GM19395 (cell line): ENCODE results near the gene MSI2.

Experiments used
- ATAC-seq: cut with Tn5 transposase; IDR thresholded peaks from one replicate; pipeline ENCODE4 v1.9.1; 2021; ENCODE audit warnings: mild to moderate bottlenecking, moderate library complexity; ENCODE audit not compliant: unreplicated experiment

The MSI2 gene

DNA sequence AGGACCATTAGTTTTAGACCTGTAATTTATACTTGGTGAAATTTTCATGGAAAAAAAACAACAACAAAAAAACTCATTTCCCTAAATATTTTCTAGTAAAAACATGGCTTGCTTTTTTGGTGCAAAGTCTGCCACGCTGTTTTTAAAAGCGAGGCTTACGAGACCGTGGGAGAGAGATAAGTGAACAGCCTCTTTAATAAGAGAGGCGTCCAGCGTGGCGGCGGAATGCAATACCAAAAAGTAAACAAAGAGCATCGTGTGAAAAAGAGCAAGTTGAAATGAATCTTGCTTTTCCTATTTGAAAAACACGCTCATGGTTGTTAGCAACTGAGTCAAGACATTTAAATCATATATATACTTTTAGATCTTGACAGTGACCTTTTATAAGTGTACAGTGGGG is 10.5 kb upstream of the MSI2 start:
- ATAC-seq = no peak

DNA sequence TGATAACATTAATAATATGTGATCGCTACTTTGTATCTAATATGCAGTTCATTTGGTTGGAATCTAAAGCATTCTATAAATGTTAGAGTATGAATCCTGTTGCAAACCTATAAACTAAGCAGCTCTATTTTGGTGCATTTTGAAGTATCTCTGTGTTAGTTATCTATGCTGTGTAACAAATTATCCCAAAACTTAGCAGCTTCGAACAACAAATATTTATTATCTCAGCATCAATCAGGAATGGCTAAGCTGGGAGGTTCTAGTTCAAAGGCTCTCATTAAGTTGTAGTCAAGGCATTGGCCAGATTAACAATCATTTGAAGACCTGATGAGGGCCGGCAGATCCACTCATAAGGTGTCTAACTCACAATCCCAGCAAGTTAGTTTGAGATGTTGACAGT is 10.1 kb upstream of the MSI2 start:
- ATAC-seq = no peak

DNA sequence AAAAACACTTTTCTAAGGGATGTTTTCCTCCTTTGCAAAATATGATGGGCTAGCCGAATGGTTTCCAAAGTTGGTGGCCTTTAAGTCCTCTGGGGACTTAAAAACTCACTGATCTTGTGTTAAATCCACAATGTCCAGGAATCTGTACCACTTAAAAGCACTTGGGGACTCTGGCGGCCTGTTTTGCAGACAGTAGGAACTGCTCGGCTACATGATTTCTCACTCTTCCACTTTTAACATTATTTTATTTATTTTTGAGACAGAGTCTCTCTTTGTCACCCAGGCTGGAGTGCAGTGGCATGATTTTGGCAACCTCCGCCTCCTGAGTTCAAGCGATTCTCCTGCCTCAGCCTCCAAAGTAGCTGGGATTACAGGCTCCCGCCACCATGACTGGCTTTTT is 9.1 kb upstream of the MSI2 start:
- no peak for ATAC-seq

DNA sequence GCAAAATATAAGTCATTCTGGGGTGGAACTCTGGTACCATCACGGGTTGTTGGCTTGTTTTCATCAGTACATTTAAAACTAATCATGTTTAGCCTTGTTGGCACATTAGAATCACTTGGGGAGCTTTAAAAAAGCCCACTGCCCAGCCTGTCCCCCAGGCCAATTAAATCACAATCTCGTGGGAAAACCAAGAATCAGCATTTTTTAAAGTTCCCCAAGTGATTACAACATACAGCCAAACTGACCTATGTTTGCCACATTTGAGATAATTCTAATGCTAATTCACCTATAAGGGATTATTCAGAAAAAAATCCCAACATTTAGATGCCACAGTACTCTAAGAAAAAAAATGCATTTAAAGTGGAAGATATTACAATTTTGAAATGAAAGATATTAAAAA is 8.4 kb upstream of the MSI2 start:
- ATAC-seq = no peak

DNA sequence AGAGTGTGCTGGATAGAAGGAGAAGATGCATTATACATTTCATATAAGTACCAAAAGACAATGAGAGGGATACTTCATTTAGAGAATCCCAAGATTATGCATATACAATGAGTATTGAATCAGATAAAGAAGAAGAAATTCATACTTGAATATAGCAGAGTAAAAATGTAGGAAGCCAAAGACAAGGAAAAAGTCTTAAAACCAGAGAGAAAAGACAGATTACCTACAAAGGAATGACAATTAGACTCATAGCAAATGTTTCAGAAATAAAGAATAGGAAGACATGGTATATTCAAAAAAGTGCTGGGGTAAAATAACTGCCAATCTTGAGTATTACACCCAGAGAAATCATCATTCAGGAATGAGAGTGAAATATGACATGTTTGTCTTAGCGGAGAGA is 6.8 kb upstream of the MSI2 start:
- ATAC-seq = no peak

DNA sequence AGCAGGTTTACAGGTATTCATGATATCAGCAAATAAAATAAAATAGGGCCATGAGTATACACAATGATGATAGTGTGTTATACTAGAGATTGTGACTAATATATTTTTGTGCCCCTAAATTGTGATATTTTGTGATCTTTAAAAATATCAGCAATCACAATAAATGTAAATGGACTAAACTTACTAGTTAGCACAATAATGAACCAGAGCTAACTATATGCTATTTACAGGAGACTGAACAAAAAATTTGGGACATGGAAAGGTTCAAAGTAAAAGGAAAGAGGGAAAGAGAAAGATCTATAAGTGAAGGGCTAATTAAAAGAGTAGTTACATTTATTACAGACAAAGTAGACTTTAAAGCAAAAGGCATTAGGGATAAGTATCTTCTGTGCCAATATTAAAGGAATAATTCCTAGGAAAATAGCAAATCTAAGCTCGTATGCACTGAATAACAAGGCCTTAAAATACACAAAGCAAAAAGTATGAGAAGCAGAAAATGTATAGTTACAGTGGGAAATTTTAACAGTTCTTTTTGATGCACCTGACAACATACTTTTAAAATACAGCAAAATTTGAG is 5.0 kb upstream of the MSI2 start:
- no peak for ATAC-seq

DNA sequence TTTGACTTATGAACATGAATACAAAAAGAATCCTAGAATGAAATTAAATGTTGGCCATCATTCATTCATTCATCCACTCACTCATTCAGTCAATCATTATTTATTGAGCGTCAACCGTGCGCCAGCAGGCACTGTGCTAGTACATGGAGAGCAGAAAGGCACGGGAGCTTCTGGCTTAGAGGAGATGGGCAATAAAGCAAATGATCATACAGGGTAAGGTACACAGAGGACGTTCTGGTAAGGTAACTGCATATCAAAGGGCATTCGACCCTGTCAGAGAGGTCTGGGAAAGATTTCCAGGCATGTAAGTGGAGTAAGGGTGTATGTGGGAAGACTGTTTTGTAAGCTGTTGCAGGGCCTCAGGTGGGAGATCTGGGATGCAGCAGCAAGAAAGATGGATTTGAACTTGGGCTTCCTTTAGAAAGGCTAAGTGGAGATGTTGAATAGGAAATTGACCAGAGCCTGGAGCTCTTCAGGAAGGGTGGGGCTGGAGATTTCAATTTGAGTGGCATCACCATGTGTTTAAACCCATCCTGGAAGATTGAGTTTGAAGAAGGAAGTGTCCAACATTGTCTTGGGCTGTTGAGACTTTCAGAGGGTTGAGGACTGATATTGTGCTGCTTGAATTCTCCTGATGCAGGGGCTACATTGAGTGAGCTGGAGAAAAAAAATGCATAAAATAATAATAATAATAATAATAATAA is 2.8 kb upstream of the MSI2 start:
- no peak for ATAC-seq

DNA sequence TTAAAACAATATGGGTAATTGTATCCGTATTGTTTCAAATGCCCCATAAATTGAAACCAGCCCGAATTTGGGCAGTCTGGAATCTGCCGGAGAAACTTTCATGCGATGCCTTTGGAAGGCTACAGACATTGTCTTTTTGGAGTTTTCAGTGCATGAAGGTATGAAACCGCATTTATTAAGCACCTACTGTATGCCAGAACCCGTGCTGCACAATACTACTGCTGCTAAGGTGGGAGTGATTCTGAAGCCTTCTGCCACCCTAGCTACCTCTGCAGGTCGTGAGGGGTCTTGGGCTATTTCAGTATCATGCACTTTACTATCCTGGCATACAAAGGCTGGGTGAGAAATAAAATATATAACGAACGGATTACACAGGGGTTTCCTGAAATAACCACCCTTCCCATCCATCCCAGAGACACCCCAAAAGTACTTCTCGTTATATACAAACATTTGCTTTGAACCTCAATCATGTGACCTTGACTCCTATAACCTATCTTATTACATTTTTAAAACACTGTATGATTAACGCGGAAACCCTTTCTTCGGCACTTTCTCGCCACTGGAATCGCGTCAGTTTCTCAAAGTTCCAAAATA is 1.0 kb upstream of the MSI2 start:
- ATAC-seq = no peak

DNA sequence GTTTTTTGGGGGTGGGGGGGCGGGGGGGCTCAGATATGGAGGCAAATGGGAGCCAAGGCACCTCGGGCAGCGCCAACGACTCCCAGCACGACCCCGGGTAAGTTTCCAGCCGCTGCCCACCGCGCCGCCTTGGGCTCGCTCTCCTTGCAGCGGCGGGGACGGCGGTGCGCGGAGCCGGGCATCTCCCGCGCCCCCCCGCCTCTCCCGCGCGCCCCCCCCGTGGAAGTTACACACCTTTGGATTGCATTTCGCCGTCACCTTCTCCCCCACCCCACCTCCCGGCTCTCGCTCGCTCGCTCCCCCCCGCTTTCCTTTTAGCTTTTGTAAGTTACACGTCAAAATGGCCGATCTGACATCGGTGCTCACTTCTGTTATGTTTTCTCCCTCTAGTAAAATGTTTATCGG is 387 bp downstream of the MSI2 start:
- ATAC-seq = peak; percentile 10

DNA sequence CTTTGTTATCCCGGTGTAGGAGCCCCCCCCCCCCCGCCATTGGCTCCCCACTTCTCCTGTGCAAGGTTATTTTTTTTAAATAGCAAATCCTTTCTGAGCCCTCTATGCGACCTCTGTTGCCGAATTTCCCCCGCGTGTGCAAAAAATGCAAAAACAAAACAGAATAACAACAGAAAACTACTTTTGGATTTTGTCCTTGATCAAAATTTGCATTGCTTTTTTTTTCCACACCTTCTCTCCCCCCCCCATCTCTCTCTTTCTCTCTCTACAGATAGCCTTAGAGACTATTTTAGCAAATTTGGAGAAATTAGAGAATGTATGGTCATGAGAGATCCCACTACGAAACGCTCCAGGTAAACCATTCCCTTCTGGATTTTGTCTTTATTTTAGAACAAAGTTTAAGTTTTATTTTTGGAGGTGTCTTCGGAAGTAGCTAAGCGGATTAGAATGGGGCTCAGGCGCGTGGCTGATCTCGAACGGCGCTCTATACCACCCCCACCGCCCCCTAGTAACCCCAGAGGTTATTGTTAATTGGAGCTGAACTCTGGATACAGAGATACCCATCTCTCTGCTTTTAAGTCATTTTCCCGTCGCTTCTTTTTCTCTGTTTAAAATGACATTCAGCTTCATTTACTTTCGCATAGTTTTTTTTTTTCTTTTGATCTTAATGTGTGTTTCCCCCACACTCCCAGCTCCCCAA is 1.0 kb downstream of the MSI2 start:
- ATAC-seq = no peak

DNA sequence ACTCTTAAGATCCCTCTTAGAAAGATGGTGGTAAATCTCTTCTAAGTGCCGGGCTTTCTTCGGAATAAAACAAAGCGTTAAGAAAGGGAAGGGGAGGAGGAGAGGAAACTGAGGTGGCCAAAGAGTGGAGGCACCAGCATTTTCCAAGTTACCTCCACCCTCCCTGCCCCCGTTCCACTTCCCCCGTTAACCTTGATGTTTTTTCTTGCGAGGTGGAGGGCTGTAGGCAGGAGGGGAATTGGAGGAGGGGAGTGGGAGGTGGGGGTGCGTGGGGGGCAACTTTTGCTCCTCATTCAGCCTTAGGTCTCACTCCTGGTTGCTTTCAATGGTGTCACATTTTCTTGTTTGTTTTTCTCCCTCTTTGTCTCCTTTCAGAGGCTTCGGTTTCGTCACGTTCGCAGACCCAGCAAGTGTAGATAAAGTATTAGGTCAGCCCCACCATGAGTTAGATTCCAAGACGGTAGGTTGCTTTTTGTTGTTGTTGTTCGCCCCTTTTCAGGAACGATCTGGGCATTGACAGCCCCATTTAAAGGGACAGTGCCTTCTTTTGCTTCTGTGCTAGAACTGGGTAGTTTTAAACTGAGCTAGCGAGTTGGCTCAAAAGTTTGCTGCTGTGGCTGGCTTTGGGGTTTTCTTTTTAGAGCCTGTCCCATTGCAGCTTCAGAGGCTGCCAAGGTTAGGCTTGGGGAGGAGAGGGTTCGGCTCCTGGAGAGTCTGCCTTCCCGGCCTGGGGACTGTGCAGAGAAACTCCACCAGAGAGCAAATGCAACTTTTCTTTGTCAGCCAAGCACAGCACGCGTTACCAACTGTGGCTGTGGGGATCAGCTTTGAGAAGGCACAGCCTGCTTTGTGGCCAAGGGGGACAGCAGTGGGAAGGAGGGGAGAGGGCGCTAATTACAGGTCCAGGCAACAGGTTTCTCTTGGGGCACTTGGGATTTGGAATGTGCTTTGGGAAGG is 1.9 kb downstream of the MSI2 start:
- no peak for ATAC-seq

DNA sequence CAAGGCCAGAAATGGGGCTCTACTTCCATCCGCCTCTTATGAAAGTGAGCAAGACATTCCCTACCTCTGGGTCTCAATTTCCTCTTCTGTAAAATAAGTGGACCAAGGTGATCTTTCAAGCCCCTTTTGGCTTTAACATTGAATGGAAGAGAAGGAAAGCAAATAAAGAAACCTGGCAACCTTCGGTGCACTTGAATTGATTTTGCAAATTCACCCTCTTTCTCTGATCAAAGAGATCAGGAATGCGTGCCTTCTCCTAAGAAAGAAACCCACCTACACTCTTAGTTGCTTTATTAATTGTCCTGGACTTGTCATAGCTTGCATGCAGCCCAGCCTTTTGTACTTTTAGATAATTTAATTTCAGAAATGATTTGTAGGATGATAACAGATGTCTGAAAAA is 3.0 kb downstream of the MSI2 start:
- ATAC-seq = no peak

DNA sequence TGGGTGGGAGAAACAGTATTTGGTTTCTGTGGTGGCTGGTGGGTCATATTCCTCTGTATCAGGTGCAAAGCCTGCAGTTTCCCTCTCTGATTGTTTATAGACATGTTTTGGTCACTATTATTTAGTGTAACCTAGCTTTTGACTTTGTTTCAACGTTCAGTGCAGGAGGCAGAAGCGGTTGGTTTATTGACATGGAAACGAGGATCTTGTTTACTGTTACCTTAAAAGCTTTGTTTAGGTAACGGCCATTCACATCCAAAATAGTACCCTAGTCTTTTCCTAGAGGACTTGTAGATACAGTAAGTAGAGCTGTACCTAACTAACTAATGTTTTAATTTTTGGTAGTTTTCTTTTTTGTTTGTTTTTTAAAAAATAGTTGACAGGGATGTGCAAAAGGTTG is 3.5 kb downstream of the MSI2 start:
- ATAC-seq = no peak

DNA sequence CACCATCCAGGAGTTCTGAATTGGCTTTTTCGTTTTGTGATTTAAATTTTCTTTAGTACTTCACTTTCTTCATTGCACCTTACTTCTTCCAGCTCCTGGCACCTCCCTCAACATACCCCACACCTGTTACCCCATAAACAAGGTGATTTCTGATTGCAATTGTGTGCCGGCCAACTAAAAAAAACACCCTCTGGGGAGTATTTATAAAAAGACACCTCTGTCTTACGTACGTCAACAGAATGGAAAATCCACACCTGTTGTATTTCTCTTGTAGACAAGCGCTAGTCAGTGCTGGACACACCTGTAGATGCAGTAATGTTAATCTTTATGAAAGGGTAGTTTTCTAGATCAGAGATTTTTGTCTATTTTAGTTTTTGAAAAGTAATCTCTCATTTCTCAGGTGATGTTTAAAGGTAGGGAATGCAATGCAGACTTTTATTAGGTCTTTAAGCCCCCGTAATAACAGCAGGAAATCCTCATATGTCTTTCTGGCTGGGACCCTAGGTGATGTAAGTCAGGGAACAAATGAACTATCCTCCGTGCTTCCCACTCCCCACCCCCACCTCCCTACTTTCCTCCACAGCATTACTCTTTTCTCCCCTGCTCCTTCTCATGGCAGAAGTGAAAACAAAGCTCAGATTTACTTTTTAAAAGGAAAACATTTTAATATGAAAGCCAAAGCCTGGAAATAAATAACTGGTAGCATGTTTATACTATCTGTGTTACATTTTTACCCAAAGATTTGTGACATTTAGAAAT is 4.2 kb downstream of the MSI2 start:
- no peak for ATAC-seq

DNA sequence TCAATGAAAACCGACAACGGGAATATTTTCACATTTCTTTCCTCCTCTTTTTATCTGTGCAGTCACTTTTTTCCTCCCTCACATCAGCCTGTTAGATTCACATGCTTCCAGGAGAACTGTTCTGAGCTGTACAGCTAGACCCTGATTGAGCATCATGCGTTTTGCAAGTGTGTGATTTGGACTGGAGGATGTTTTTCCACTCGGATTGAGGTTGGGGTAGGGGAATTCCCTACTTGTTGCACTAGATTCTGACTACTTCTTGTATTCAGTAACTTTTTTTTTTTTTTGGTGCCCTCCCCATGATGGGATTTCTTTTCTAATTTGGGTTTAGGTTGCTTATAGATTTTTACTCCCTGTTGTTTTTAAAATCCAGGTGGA is 4.8 kb downstream of the MSI2 start:
- no peak for ATAC-seq

DNA sequence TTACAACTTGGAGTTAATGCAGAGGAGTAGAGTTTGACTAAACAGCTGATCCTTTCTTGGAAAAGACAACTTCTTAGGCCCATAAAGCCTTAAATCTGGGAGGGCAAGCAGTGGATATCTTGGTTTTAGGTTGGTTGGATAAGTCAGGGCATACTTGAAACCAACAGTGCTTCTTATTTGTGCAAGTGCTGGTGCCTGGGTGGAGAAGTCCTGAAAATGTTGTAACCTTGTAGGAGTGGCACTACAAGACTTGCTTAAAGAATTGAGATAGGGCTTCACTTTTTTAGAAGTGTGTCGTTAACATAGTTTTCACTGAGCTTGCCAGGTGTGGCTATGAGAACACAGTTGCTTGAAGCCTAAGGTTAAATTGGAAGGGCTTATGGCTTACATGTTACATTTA is 6.2 kb downstream of the MSI2 start:
- ATAC-seq = no peak

DNA sequence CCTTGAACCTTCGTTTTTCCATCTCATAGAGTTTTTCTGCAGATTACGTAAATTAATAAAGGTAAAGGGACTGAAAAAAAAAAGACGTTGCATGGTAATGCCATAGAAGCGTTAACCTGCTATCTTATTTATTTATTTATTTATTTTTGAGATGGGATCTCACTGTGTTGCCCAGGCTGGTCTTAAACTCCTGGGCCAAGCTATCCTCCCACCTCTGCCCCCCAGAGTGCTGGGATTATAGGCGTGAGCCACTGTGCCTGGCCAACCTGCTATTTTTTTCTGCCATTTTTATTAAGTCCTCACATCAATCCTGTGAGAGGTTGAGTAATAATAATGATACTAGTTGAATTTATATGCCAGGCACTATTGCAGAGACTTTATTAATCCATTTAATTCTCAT is 7.9 kb downstream of the MSI2 start:
- ATAC-seq = no peak

DNA sequence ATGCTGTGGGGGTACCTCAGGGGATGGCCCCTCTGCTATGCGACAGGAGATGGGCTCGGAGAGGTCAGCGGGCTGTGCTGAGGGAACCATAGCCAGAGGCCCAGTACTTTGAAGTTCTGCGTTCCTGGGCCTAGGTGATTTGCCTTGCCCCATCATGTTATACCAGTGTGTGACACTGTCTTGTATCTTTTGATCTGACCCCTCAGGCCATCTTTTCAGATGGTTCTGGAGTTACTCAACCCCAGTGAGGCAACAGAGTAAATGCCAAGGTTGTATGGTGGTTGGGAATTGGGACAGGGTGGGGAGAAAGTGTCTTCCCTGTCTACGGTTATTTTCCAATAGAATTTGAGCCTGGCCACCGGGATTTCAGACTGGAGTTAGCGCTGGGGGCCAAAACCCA is 8.5 kb downstream of the MSI2 start:
- no peak for ATAC-seq

DNA sequence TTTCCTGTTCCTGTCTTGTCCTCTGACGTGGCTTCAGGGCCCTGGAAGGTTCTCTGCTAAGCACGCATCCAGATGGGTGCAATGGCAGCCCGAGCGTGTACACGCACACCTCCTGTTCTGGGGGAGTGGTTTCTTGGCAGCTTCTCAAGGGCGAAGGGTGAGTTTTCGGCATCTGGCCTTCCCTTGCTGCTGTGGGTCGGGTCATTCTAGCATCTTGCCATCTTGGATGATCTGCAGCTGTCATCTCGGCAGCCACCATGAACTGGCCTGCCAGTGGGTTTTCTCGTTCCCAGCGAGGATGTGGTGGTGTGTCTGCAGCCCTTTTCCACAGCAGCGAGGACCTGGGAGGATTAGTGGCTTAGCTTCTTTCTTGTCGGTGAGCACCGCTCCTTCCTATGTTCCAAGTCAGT is 10.6 kb downstream of the MSI2 start:
- ATAC-seq = no peak

DNA sequence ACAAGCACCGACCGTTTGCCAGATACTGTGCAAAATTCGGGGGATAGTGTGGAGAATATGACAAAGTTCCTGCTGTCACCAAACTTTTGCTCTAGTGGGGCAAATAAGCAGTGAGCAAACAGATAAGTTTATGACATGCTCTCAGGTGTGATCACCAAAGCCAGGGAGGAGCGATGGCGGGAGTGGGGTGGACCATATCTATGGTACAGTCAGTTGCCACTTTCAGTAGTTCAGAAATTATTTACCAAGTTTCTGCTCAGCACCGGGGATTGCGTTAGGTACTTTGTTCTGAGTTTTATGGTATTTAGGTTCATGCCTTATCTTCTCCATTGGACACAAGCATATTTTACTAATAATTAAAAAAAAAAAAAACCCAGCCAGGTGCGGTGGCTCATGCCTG is 11.9 kb downstream of the MSI2 start:
- no peak for ATAC-seq
